H9 (cell line): ENCODE data around the gene LDB3. TPM values are rescaled to one million over a fixed set of nuclear protein-coding genes. Genes with fewer than 3 reads are reported as not detected.

Experiments
- DNase-seq: peaks from one replicate; pipeline ENCODE4 v3.0.0-alpha.2; 2017
- H2AFZ ChIP-seq: one replicate; pipeline ENCODE4 v1.6.1; 2013; ENCODE audit warnings: mild to moderate bottlenecking, low read length, control low read depth, moderate library complexity
- H2AK5ac ChIP-seq: 2 replicates; pipeline ENCODE4 v1.6.1; 2013; ENCODE audit warnings: low read length, control low read depth, mixed read lengths; ENCODE audit not compliant: insufficient read length
- H2BK120ac ChIP-seq: one replicate; pipeline ENCODE4 v1.6.1; 2013; ENCODE audit warnings: low read depth, mild to moderate bottlenecking, low read length, control low read depth, inconsistent platforms; ENCODE audit not compliant: poor library complexity, severe bottlenecking
- H2BK12ac ChIP-seq: 2 replicates; pipeline ENCODE4 v1.6.1; 2013; ENCODE audit warnings: low read length, control low read depth, mixed read lengths, low read depth; ENCODE audit not compliant: insufficient read length
- H2BK15ac ChIP-seq: 2 replicates; pipeline ENCODE4 v1.6.1; 2013; ENCODE audit warnings: low read depth, low read length, control low read depth
- H2BK20ac ChIP-seq: one replicate; pipeline ENCODE4 v1.6.1; 2013; ENCODE audit warnings: low read depth, mild to moderate bottlenecking, low read length, control low read depth, inconsistent platforms; ENCODE audit not compliant: poor library complexity, severe bottlenecking
- H2BK5ac ChIP-seq: 2 replicates; pipeline ENCODE4 v1.6.1; 2013; ENCODE audit warnings: low read length, control low read depth, mixed read lengths; ENCODE audit not compliant: insufficient read length
- H3K14ac ChIP-seq: 2 replicates; pipeline ENCODE4 v1.6.1; 2013; ENCODE audit warnings: low read length, control low read depth; ENCODE audit not compliant: insufficient read depth
- H3K18ac ChIP-seq: 2 replicates; pipeline ENCODE4 v1.6.1; 2013; ENCODE audit warnings: low read depth, mild to moderate bottlenecking, mixed read lengths, low read length, control low read depth; ENCODE audit not compliant: insufficient read length
- H3K23ac ChIP-seq: 2 replicates; pipeline ENCODE4 v1.6.1; 2013; ENCODE audit warnings: low read length, control low read depth, mixed read lengths, low read depth; ENCODE audit not compliant: insufficient read length
- H3K23me2 ChIP-seq: 2 replicates; pipeline ENCODE4 v1.6.1; 2013; ENCODE audit warnings: low read depth, mild to moderate bottlenecking, mixed read lengths, low read length, control low read depth; ENCODE audit not compliant: insufficient read length, poor library complexity, severe bottlenecking
- H3K27ac ChIP-seq: 2 replicates; pipeline ENCODE4 v1.5.1; 2013; ENCODE audit warnings: low read length, control low read depth, mixed read lengths, low read depth; ENCODE audit not compliant: insufficient read length
- H3K27me3 ChIP-seq: 2 replicates; pipeline ENCODE4 v1.6.1; 2013; ENCODE audit warnings: low read length, control low read depth, inconsistent platforms; ENCODE audit not compliant: insufficient read depth
- H3K4ac ChIP-seq: 2 replicates; pipeline ENCODE4 v1.6.1; 2013; ENCODE audit warnings: low read depth, mild to moderate bottlenecking, control low read depth, inconsistent platforms, low read length, moderate library complexity
- H3K4me1 ChIP-seq: 2 replicates; pipeline ENCODE4 v1.6.1; 2013; ENCODE audit warnings: low read length, control low read depth, inconsistent platforms; ENCODE audit not compliant: insufficient read depth
- H3K4me2 ChIP-seq: 2 replicates; pipeline ENCODE4 v1.6.1; 2013; ENCODE audit warnings: low read length, control low read depth, mixed read lengths; ENCODE audit not compliant: insufficient read length, insufficient read depth
- H3K56ac ChIP-seq: 2 replicates; pipeline ENCODE4 v1.6.1; 2013; ENCODE audit warnings: low read depth, mild to moderate bottlenecking, mixed read lengths, low read length, control low read depth; ENCODE audit not compliant: insufficient read length
- H3K79me1 ChIP-seq: 2 replicates; pipeline ENCODE4 v1.6.1; 2013; ENCODE audit warnings: low read depth, mild to moderate bottlenecking, moderate library complexity, low read length, control low read depth, inconsistent platforms; ENCODE audit not compliant: insufficient read depth, poor library complexity, severe bottlenecking
- H3K79me2 ChIP-seq: 2 replicates; pipeline ENCODE4 v1.6.1; 2013; ENCODE audit warnings: low read length, control low read depth, inconsistent platforms; ENCODE audit not compliant: insufficient read depth
- H3K9ac ChIP-seq: 2 replicates; pipeline ENCODE4 v1.6.1; 2013; ENCODE audit warnings: low read length, control low read depth, mixed read lengths; ENCODE audit not compliant: insufficient read length; ENCODE audit errors: extremely low read depth
- H3K9me3 ChIP-seq: one replicate; pipeline ENCODE4 v1.6.1; 2013; ENCODE audit warnings: low read depth, low read length, inconsistent platforms; ENCODE audit not compliant: control insufficient read depth
- H3T11ph ChIP-seq: one replicate; pipeline ENCODE4 v1.6.1; 2013; ENCODE audit warnings: mild to moderate bottlenecking, low read length, control low read depth, inconsistent platforms
- H4K20me1 ChIP-seq: one replicate; pipeline ENCODE4 v1.6.1; 2013; ENCODE audit not compliant: control insufficient read depth, insufficient read length, insufficient read depth
- H4K5ac ChIP-seq: 2 replicates; pipeline ENCODE4 v1.6.1; 2013; ENCODE audit warnings: low read depth, mild to moderate bottlenecking, mixed read lengths, low read length, control low read depth; ENCODE audit not compliant: insufficient read length
- H4K8ac ChIP-seq: replicated peaks from 2 replicates; pipeline ENCODE4 v1.6.1; 2013; ENCODE audit warnings: low read length, control low read depth, mixed read lengths, low read depth; ENCODE audit not compliant: insufficient read length
- H4K91ac ChIP-seq: 2 replicates; pipeline ENCODE4 v1.6.1; 2013; ENCODE audit warnings: low read depth, mild to moderate bottlenecking, moderate library complexity, mixed read lengths, low read length, control low read depth; ENCODE audit not compliant: insufficient read length
- H3K27ac Mint-ChIP-seq, 3 experiments: 2 replicates in 2 of 3; 3 replicates in 1 of 3; pipeline ENCODE4 v1.8.0; 2020 to 2021; ENCODE audit warnings: mixed read lengths in 3 of 3, mild to moderate bottlenecking in 1 of 3, moderate library complexity in 1 of 3
- H3K27me3 Mint-ChIP-seq: 2 replicates; pipeline ENCODE4 v1.8.0; 2021; ENCODE audit warnings: low read depth, mild to moderate bottlenecking, moderate library complexity, mixed read lengths
- H3K36me3 Mint-ChIP-seq, 3 experiments: 2 replicates in 2 of 3; 3 replicates in 1 of 3; pipeline ENCODE4 v1.8.0; 2020 to 2021; ENCODE audit warnings: low read depth in 3 of 3, mixed read lengths in 3 of 3; ENCODE audit not compliant: insufficient read depth in 1 of 3
- H3K4me1 Mint-ChIP-seq, 2 experiments: 2 replicates each; pipeline ENCODE4 v1.8.0; 2020; ENCODE audit warnings: mixed read lengths in 2 of 2
- H3K4me3 Mint-ChIP-seq, 2 experiments: 2 replicates in 1 of 2; 3 replicates in 1 of 2; pipeline ENCODE4 v1.8.0; 2020 to 2021; ENCODE audit warnings: mild to moderate bottlenecking in 2 of 2, mixed read lengths in 2 of 2, moderate library complexity in 1 of 2
- H3K9me3 Mint-ChIP-seq, 2 experiments: 2 replicates in 1 of 2; 3 replicates in 1 of 2; pipeline ENCODE4 v1.8.0; 2020; ENCODE audit warnings: mild to moderate bottlenecking in 2 of 2, mixed read lengths in 2 of 2, moderate library complexity in 1 of 2
- CTCF ChIP-seq: fragments of 200-600 bp; sonication (generic); conservative IDR thresholded peaks from 3 replicates; pipeline ENCODE4 v1.8.0; 2021; ENCODE audit warnings: antibody characterized with exemption, mild to moderate bottlenecking
- WGBS: extraction: QIAGEN DNeasy Blood & Tissue Kit; methylation state at CpG from one replicate; pipeline ENCODE4 v1.1.7; 2013; ENCODE audit warnings: missing lambda C conversion rate, low lambda C conversion rate, mixed read lengths; ENCODE audit not compliant: insufficient read length; ENCODE audit errors: extremely low coverage; 5-methylcytosine and 5-hydroxymethylcytosine counted together
- total RNA-seq: library from RNA; stranded (reverse); gene quantifications from 2 replicates; pipeline ENCODE4 v1.2.1, GENCODE V29; 2021

Gene LDB3
- total RNA-seq, 1 experiment from 2014 or later, result 0.17 TPM

- Histone ChIP-seq H2BK20ac (no peak overlapping the region), H3K27me3 (no peaks in the 10 kb centered on the region), H4K91ac (no peak overlapping the region), H3K18ac (no peak overlapping the region), H3T11ph (no peak overlapping the region), H3K4ac (no peak overlapping the region), H3K9ac (no peak overlapping the region), H3K23me2 (no peaks in the 10 kb centered on the region), H2BK12ac (no peak overlapping the region), H2BK5ac (no peak overlapping the region), H3K56ac (no peak overlapping the region), H4K8ac (no peak overlapping the region), H3K27ac (no peak overlapping the region), H2AK5ac (no peak overlapping the region), H3K4me2 (no peak overlapping the region), H3K79me2 (no peaks in the 10 kb centered on the region), H3K23ac (no peak overlapping the region), H2BK120ac (no peak overlapping the region), H2AFZ (no peak overlapping the region), H3K79me1 (no peaks in the 10 kb centered on the region), H3K4me1 (peaks cover 4% of the 10 kb centered on the region; the same call in 1 of the 2 replicates), H2BK15ac (no peak overlapping the region), H3K9me3 (no peaks in the 10 kb centered on the region), H3K14ac (no peak overlapping the region), H4K20me1 (no peaks in the 10 kb centered on the region), H4K5ac (no peak overlapping the region)
- H3K9me3 Mint-ChIP-seq, result no peaks in the 10 kb centered on the region
- peak overlapping the region in 1 of 3 experiments; percentile 73; a peak in 2 of 7 replicates for H3K27ac Mint-ChIP-seq
- no CpG with 5 or more reads among the region's 14 CpGs for WGBS
- H3K36me3 Mint-ChIP-seq, result no peaks in the 10 kb centered on the region
- no peak overlapping the region for H3K4me3 Mint-ChIP-seq
- TF ChIP-seq CTCF, result no peak
- H3K4me1 Mint-ChIP-seq, result peaks cover 36 to 40% of the 10 kb centered on the region in 2 experiments
- peaks cover 8% of the 10 kb centered on the region for H3K27me3 Mint-ChIP-seq
- no peak for DNase-seq
Observed at GRCh38 chr10:86691333-86692022, 23.2 kb downstream of the LDB3 start.
